H1 (cell line): Measurements from ENCODE around the gene TBCD. TPM values are rescaled to one million over a fixed set of nuclear protein-coding genes. Genes with fewer than 3 reads are reported as not detected.

Source experiments
- BCL11A ChIP-seq, 2 experiments: IDR thresholded peaks; one replicate each; pipeline ENCODE4 v1.6.1; 2011; ENCODE audit warnings: low read depth in 2 of 2, low read length in 2 of 2, mild to moderate bottlenecking in 2 of 2
- EZH2 ChIP-seq: fragments of 200-600 bp; sonication (generic); IDR thresholded peaks from 2 replicates; pipeline ENCODE4 v1.7.1; 2012; ENCODE audit warnings: low read depth, mild to moderate bottlenecking, moderate library complexity, low read length, inconsistent platforms; ENCODE audit not compliant: severe bottlenecking
- GABPA ChIP-seq: IDR thresholded peaks from 2 replicates; pipeline ENCODE4 v1.6.1; 2011; ENCODE audit warnings: mild to moderate bottlenecking, low read length, moderate library complexity, borderline replicate concordance; ENCODE audit not compliant: insufficient read depth
- HDAC2 ChIP-seq, 2 experiments: fragments of 300-600 bp in 1 of 2; sonication (generic) in 1 of 2; IDR thresholded peaks; 2 replicates each; pipeline ENCODE4 v1.6.1; 2011 to 2012; ENCODE audit warnings: low read depth in 2 of 2, low read length in 2 of 2, mild to moderate bottlenecking in 2 of 2, moderate library complexity in 2 of 2, borderline replicate concordance in 1 of 2, inconsistent platforms in 1 of 2
- KDM5A ChIP-seq: fragments of 200-600 bp; IDR thresholded peaks from 2 replicates; pipeline ENCODE4 v1.7.1; 2012; ENCODE audit warnings: mild to moderate bottlenecking, low read length, inconsistent platforms, mixed read lengths
- POU5F1 ChIP-seq: IDR thresholded peaks from 2 replicates; pipeline ENCODE4 v1.6.1; 2011; ENCODE audit warnings: low read depth, mild to moderate bottlenecking, low read length, moderate library complexity
- RFX5 ChIP-seq: IDR thresholded peaks from 2 replicates; pipeline ENCODE4 v1.6.1; 2011; ENCODE audit warnings: low read depth, low read length, improper control_type of control experiment, borderline replicate concordance
- SAP30 ChIP-seq: fragments of 300-600 bp; sonication (generic); IDR thresholded peaks from 2 replicates; pipeline ENCODE4 v1.7.1; 2012; ENCODE audit warnings: low read length, moderate library complexity, mild to moderate bottlenecking, inconsistent platforms; ENCODE audit not compliant: insufficient read depth, insufficient replicate concordance
- SIX5 ChIP-seq: IDR thresholded peaks from 2 replicates; pipeline ENCODE4 v1.6.1; 2011; ENCODE audit warnings: mild to moderate bottlenecking, low read depth, low read length
- SP4 ChIP-seq: IDR thresholded peaks from 2 replicates; pipeline ENCODE4 v1.6.1; 2012; ENCODE audit warnings: low read length, inconsistent platforms
- SRF ChIP-seq: IDR thresholded peaks from 2 replicates; pipeline ENCODE4 v1.6.1; 2011; ENCODE audit warnings: mild to moderate bottlenecking, low read depth, low read length, moderate library complexity
- polyA plus RNA-seq, 7 experiments: library from polyadenylated mRNA; depleted of rRNA in 3 of 7; stranded (reverse) in 5 of 7; unstranded in 2 of 7; fragments of >200 nt in 5 of 7; fragments of 200-250 nt in 2 of 7; gene quantifications; 1 replicate in 5 of 7; 2 replicates in 1 of 7; 4 replicates in 1 of 7; pipeline versions ENCODE4 v1.2.1 to v1.2.3, GENCODE V29; 2011 to 2013; ENCODE audit warnings: missing spikeins in 2 of 7, mixed read lengths in 2 of 7
- total RNA-seq: library from RNA; stranded (reverse); fragmentation: NEBNext Ultra II Directional; extraction: Animal tissue kit (Norgen Biotek cat#: 25700); gene quantifications from 2 replicates; pipeline ENCODE4 v1.2.1, GENCODE V29; 2021

Gene TBCD
- total and polyA plus RNA-seq, 2 of the 8 experiments (the other 6 are each of a cell fraction or from before 2014, with no cell fraction given) = 118 to 162 TPM

GRCh38 chr17:82890926-82891678 is 139.2 kb downstream of the TBCD start (continued):
- TF ChIP-seq POU5F1 (no peak), SAP30 (no peak), SP4 (no peak), HDAC2 (IDR thresholded peaks at IDR 0.05; ENCODE audit: borderline replicate concordance in 1 of 2, low read depth in 2 of 2, low read length in 2 of 2) (no peak), KDM5A (no peak), SRF (no peak), GABPA (no peak), EZH2 (no peak), RFX5 (no peak), BCL11A (IDR thresholded peaks at IDR 0.05; ENCODE audit: low read depth in 2 of 2, low read length in 2 of 2) (no peak), SIX5 (no peak)
